ENCODE measurements around the gene CDKN2A.

- TF ChIP-seq EZH2phosphoT487 (IDR thresholded peaks at IDR 0.05; ENCODE audit: borderline replicate concordance) = no peak
- TF ChIP-seq CTCF (conservative IDR thresholded peaks at IDR 0.05; ENCODE audit: low read length) = no peak
Measured at GRCh38 chr9:21936161-21936560, 58.0 kb downstream of the CDKN2A start.

Measured in Loucy (cell line).